ENCODE results near the gene C12orf60.

The C12orf60 gene

DNA sequence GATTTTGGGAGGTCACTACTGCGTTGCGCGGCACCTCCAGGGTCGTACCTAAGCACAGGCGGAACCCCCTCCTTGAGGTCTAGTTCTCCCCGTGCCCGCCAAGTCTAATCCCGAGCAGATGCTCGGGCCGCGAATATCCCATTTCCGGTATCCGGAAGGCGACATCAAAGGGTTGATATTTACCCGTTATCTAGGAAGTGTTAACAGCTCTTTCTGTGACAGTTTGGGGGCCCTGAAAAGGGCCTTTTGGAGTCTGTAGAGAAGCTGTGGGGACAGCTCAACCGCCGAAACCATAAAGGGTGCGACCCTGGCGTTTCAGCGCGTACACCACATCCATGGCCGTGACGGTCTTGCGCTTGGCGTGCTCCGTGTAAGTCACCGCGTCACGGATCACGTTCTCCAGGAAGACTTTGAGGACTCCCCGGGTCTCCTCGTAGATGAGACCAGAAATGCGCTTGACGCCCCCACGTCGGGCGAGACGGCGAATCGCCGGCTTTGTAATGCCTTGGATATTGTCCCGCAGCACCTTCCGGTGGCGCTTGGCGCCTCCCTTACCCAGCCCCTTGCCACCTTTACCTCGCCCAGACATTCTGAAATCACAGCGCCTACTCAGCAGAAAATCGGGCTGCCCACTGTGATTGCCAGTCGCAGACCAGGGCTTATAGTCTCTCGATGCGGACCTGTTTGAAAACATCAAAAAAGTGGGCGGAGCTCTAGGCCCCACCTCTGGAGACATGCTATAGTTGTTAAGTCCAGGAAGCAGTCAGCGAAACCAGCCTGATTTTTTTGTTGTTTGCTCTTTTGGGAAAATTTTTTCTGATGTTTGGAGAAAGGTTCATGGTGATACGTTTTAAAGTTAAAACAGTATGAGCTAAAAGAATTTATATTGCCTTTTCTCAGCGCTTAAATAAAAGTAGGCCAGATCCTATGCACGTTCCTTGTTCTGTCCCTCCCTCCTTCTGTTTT lies 32.7 kb upstream of the C12orf60 start:
- TF ChIP-seq, protein P1, sequence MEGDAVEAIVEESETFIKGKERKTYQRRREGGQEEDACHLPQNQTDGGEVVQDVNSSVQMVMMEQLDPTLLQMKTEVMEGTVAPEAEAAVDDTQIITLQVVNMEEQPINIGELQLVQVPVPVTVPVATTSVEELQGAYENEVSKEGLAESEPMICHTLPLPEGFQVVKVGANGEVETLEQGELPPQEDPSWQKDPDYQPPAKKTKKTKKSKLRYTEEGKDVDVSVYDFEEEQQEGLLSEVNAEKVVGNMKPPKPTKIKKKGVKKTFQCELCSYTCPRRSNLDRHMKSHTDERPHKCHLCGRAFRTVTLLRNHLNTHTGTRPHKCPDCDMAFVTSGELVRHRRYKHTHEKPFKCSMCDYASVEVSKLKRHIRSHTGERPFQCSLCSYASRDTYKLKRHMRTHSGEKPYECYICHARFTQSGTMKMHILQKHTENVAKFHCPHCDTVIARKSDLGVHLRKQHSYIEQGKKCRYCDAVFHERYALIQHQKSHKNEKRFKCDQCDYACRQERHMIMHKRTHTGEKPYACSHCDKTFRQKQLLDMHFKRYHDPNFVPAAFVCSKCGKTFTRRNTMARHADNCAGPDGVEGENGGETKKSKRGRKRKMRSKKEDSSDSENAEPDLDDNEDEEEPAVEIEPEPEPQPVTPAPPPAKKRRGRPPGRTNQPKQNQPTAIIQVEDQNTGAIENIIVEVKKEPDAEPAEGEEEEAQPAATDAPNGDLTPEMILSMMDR (IDR thresholded peaks at IDR 0.05; ENCODE audit: poor library complexity, severe bottlenecking) = no peak
- H3K9me3 ChIP-seq (ENCODE audit: severe bottlenecking) = no peaks in the 10 kb centered on the region
- H3K36me3 ChIP-seq (ENCODE audit: low read depth) = no peaks in the 10 kb centered on the region
- ATAC-seq (ENCODE audit: low read depth) = peak; percentile 13
- peaks cover 3% of the 10 kb centered on the region for H3K4me1 ChIP-seq (ENCODE audit: insufficient read depth, poor library complexity, severe bottlenecking)
- peak overlapping the region; percentile 82 for H3K27ac ChIP-seq (ENCODE audit: poor library complexity, severe bottlenecking)
- no peaks in the 10 kb centered on the region for H3K27me3 ChIP-seq (ENCODE audit: insufficient read depth, poor library complexity, severe bottlenecking)
- H3K4me3 ChIP-seq (ENCODE audit: severe bottlenecking) = peak overlapping the region; percentile 68
- DNase-seq (ENCODE audit: low spot score) = peak; percentile 71

DNA sequence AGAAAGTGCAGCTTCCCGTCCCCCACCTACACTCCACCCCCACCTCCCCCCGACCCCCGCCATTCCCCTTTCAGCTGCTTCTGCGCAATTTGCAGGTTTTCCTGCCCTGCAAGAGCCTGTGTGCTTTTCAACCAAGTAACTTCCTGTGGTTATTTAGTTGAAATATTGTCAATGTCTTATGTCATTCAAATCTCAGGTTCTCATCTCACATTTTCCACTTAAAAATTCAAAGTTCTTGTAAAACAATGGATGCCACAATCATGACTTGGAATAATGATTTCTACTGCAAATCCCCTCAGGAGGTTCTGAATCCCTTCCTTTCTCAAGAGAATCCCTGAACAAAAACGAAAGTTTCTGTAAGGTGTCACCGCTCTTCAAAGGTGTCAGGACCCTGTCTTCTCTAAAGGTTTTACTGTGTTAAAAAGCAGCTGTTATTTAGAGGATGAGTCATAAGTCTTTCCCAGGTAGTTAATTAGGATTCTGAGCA lies 31.8 kb upstream of the C12orf60 start:
- peak overlapping the region; percentile 82 for H3K27ac ChIP-seq (ENCODE audit: poor library complexity, severe bottlenecking)
- DNase-seq (ENCODE audit: low spot score) (no peak), ATAC-seq (ENCODE audit: low read depth) (no peak)
- TF ChIP-seq, protein P1 (IDR thresholded peaks at IDR 0.05; ENCODE audit: poor library complexity, severe bottlenecking) = no peak
- H3K36me3 ChIP-seq (ENCODE audit: low read depth) = no peaks in the 10 kb centered on the region
- H3K4me3 ChIP-seq (ENCODE audit: severe bottlenecking) = no peak overlapping the region
- H3K4me1 ChIP-seq (ENCODE audit: insufficient read depth, poor library complexity, severe bottlenecking) = peaks cover 12% of the 10 kb centered on the region
- H3K9me3 ChIP-seq (ENCODE audit: severe bottlenecking) = no peaks in the 10 kb centered on the region
- H3K27me3 ChIP-seq (ENCODE audit: insufficient read depth, poor library complexity, severe bottlenecking) = no peaks in the 10 kb centered on the region

DNA sequence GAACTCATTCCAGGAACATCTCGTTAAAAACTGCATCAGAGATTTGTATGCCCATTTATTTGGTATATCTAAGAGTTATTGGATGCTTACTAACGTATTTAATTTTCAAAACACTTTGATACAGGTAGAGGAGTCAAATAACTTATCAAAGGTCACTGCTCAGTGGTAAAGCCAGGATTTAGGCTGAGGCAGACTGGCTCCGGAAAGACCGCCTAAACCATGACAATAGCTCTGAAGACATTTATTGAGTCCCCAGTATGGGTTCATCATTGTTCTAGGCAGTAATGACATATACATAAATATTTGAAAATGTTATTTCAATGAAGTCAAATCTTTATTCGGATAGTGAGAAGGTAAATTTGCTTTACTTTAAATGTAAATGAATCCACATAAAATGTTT lies 30.5 kb upstream of the C12orf60 start:
- TF ChIP-seq, protein P1 (IDR thresholded peaks at IDR 0.05; ENCODE audit: poor library complexity, severe bottlenecking) = no peak
- no peak overlapping the region for H3K4me3 ChIP-seq (ENCODE audit: severe bottlenecking)
- H3K27me3 ChIP-seq (ENCODE audit: insufficient read depth, poor library complexity, severe bottlenecking) = no peaks in the 10 kb centered on the region
- no peak for DNase-seq (ENCODE audit: low spot score)
- no peak overlapping the region for H3K27ac ChIP-seq (ENCODE audit: poor library complexity, severe bottlenecking)
- H3K36me3 ChIP-seq (ENCODE audit: low read depth) = no peaks in the 10 kb centered on the region
- no peaks in the 10 kb centered on the region for H3K9me3 ChIP-seq (ENCODE audit: severe bottlenecking)
- no peak for ATAC-seq (ENCODE audit: low read depth)
- H3K4me1 ChIP-seq (ENCODE audit: insufficient read depth, poor library complexity, severe bottlenecking) = peaks cover 13% of the 10 kb centered on the region

DNA sequence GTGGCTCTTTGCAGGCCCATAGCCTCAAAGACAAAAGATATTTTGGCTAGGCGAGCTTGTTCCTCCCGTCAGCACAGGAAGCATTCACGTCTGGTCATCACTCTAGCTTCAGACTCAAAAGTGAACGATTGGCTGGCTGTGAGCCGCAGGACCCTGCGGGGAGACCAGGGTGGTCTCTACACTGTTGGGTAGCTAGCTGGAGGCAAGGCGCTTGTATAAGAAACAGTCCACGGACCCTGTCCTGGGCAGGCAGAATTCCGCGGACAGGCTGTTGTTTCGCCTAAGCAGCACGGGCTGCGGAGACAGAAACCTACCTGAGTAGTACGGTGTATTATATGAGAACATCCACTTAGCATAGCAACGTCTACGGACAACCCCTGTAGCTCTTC lies 29.8 kb upstream of the C12orf60 start:
- Histone ChIP-seq H3K9me3 (ENCODE audit: severe bottlenecking) (no peaks in the 10 kb centered on the region), H3K4me1 (ENCODE audit: insufficient read depth, poor library complexity, severe bottlenecking) (peaks cover 13% of the 10 kb centered on the region), H3K27me3 (ENCODE audit: insufficient read depth, poor library complexity, severe bottlenecking) (no peaks in the 10 kb centered on the region), H3K27ac (ENCODE audit: poor library complexity, severe bottlenecking) (peak overlapping the region; percentile 75), H3K36me3 (ENCODE audit: low read depth) (no peaks in the 10 kb centered on the region), H3K4me3 (ENCODE audit: severe bottlenecking) (peak overlapping the region; percentile 93)
- TF ChIP-seq, protein P1 (IDR thresholded peaks at IDR 0.05; ENCODE audit: poor library complexity, severe bottlenecking) = no peak
- DNase-seq (ENCODE audit: low spot score) (no peak), ATAC-seq (ENCODE audit: low read depth) (peak; percentile 26)
